GM19395 (cell line): ENCODE measurements around the gene TARS1.
"Not testable (repeated sequence)": the region's sequence is repeated elsewhere in the genome, so short reads cannot be mapped to it uniquely, and the experiment has no call there.

Source experiments
- ATAC-seq: cut with Tn5 transposase; IDR thresholded peaks from one replicate; pipeline ENCODE4 v1.9.1; 2021; ENCODE audit warnings: mild to moderate bottlenecking, moderate library complexity; ENCODE audit not compliant: unreplicated experiment

TARS1 gene

GRCh38 chr5:33482335-33482734 is 41.6 kb downstream of the TARS1 start:
- no peak for ATAC-seq

DNA sequence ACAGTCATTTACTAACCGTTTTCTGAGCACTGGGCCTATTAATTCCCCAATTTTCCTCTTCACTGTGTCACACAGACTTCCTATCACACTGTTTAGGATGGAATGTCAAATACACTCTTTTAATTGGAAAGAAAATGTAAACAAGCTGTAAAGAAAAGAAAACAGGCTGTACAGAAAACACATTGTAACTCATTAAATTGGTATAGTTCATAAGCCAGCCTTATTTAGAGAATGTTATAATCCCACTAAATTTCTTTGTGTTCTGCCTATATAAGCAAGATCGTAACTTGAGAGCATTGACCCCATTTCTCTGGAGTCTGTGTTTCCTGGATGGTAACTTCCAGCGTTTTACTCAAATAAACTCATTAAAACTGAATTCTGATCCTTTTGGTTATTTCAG is 46.5 kb downstream of the TARS1 start:
- no peak for ATAC-seq

GRCh38 chr5:33488558-33489355 is 48.0 kb downstream of the TARS1 start:
- ATAC-seq: no peak

- ATAC-seq: no peak
Observed at GRCh38 chr5:33489481-33490067, 48.8 kb downstream of the TARS1 start.

- no peak for ATAC-seq
Observed at GRCh38 chr5:33490071-33490665, 49.4 kb downstream of the TARS1 start.

DNA sequence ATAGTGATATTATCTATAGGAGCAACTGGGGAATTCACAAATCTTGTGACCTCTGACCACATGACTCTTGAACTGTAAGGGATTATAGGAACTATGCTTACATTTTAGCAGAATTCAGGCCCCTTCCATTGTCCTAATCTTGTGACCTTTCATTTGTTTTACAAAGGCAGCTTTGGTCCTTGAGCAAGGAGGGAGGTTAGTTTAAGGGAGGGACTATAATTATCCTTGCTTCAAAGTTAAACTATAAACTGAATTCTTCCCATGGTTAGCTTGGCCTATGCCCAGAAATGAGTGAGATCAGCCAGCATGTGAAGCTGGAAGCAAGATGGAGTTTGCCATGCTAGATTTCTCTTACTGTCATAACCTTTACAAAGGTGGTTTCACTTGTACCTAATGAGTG is 51.2 kb downstream of the TARS1 start:
- ATAC-seq: no peak

GRCh38 chr5:33494466-33494865 is 53.7 kb downstream of the TARS1 start:
- no peak for ATAC-seq

DNA sequence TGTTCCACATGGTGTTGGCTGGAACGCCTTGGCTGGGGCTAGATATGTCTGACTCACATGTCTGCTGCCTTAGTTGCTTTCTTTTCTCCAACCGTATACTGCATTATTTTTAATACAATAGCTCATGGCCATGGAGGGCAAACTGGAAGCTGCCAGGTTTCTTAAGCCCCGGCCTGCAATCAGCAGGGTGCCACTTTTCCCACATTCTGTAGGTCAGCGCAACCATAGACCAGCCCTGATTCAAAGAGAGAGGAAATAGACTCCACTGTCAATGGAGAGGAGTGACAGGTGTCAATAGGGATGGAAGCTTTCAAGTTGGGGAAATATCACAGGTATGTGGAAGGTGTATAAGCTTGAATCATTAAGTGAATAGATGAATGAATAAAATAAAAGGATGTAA is 60.5 kb downstream of the TARS1 start:
- ATAC-seq: no peak

- no peak for ATAC-seq
Observed at GRCh38 chr5:33501899-33502298, 61.1 kb downstream of the TARS1 start.

- no peak for ATAC-seq
Observed at GRCh38 chr5:33504570-33504969, 63.8 kb downstream of the TARS1 start.

DNA sequence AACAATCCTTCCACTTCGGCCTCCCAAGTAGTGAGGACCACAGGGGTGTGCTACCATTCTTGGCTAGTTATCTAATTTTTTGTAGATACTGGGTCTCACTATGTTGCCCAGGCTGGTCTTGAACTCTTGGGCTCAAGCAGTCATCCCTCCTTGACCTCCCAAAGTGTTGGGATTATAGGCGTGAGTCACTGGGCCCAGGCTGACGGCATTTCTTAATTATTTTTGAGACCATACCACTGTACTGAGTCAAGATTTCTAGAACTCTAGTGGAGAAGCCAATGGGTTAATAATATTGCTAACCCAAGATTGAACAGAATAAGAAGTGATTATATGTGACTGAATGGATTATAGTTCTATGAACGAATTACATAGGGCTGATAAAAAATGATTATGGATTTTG is 66.7 kb downstream of the TARS1 start:
- no peak for ATAC-seq

GRCh38 chr5:33509036-33509435 is 68.3 kb downstream of the TARS1 start:
- no peak for ATAC-seq

GRCh38 chr5:33513462-33514185 is 72.9 kb downstream of the TARS1 start:
- no peak for ATAC-seq

DNA sequence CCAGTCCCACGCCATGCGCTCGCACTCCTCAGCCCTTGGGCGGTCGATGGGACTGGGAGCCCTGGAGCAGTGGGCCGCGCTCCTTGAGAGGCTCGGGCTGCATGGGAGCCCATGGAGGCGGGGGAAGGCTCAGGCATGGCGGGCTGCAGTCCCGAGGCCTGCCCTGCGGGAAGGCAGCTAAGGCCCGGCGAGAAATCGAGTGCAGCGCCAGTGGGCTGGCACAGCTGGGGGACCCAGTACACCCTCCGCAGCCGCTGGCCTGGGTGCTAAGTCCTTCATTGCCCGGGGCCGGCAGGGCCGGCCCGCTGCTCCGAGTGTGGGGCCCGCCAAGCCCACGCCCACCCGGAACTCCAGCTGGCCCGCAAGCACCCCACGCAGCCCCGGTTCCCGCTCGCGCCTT is 74.6 kb downstream of the TARS1 start:
- not testable (repeated sequence) for ATAC-seq

- no peak for ATAC-seq
Observed at GRCh38 chr5:33516421-33516820, 75.7 kb downstream of the TARS1 start.
